DOHH2 (cell line): ENCODE results near the gene C11orf68.

ENCODE experiments used
- EZH2phosphoT487 ChIP-seq: fragments of 200-600 bp; sonication (generic); IDR thresholded peaks from 2 replicates; pipeline ENCODE4 v1.6.1; 2017; ENCODE audit warnings: borderline replicate concordance, mild to moderate bottlenecking, antibody characterized with exemption, low read length, moderate library complexity, mixed read lengths
- TF ChIP-seq, protein P1 (sequence below): fragments of 200-600 bp; sonication (generic); IDR thresholded peaks from one replicate; pipeline ENCODE4 v1.5.1; 2014; ENCODE audit warnings: antibody characterized with exemption, mild to moderate bottlenecking, low read depth, low read length; ENCODE audit not compliant: poor library complexity, severe bottlenecking

DNA sequence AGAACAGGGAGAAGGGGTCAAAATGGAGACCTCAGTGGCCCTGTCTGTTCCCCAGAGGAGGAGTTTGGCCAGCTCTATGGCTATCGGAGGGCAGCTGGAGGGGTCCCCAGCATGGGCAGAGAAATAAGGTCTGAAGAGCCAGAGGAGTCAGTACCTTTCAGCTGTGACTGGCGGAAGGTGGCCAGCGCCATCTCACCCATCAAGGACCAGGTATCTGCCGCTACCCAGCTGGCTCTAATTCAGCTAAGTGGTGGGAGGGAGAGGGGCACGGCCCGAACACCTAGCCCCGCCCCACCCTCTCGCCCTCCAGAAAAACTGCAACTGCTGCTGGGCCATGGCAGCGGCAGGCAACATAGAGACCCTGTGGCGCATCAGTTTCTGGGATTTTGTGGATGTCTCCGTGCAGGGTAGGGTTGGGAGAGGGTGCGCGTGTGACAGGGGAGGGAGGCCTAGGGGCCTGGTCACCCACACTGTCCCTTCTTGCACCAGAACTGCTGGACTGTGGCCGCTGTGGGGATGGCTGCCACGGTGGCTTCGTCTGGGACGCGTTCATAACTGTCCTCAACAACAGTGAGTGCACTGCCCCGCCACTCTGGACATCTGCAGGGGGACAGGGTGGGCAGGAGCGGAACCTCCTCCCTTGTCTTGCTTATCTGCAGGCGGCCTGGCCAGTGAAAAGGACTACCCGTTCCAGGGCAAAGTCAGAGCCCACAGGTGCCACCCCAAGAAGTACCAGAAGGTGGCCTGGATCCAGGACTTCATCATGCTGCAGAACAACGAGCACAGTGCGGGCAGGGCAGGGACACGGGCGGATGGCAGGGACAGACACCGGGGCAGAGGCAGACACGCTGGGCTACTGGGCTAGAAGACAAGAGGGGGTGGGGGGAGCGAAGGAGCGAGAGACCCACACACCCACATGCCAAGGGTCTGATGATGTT lies 36.5 kb downstream of the C11orf68 start:
- TF ChIP-seq, protein P1, sequence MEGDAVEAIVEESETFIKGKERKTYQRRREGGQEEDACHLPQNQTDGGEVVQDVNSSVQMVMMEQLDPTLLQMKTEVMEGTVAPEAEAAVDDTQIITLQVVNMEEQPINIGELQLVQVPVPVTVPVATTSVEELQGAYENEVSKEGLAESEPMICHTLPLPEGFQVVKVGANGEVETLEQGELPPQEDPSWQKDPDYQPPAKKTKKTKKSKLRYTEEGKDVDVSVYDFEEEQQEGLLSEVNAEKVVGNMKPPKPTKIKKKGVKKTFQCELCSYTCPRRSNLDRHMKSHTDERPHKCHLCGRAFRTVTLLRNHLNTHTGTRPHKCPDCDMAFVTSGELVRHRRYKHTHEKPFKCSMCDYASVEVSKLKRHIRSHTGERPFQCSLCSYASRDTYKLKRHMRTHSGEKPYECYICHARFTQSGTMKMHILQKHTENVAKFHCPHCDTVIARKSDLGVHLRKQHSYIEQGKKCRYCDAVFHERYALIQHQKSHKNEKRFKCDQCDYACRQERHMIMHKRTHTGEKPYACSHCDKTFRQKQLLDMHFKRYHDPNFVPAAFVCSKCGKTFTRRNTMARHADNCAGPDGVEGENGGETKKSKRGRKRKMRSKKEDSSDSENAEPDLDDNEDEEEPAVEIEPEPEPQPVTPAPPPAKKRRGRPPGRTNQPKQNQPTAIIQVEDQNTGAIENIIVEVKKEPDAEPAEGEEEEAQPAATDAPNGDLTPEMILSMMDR, result no peak
- no peak for TF ChIP-seq EZH2phosphoT487
